ENCODE results near the gene TMEM240. TPM values are rescaled to one million over a fixed set of nuclear protein-coding genes. Genes with fewer than 3 reads are reported as not detected.
"Not testable (repeated sequence)": the region's sequence is repeated elsewhere in the genome, so short reads cannot be mapped to it uniquely, and the experiment has no call there.

Gene TMEM240
- total RNA-seq, 1 donor from 2014 or later = 7.0 TPM

DNA sequence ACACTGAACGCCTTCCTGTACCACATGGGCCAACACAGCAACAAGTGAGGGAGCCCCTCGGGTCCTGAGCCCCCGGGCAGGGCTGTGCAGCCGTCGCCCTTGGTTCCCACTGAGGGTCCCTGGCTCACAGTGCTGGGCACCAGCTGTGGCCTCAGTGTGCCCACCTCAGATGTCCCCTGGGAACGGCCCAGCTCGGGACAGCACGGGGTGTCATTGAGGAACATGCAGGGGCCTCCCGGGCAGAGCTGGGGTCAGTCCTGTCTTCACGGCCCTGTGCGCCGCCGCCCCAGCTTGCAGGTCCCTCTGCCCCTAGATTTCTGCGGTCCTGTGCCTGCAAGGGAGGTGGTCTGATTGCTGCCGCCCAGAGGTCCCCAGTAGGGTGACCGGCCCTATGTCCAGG lies 51.2 kb downstream of the TMEM240 start:
- Histone ChIP-seq H3K27ac (ENCODE audit: low read depth, low read length) (no peak overlapping the region), H3K9me3 (ENCODE audit: insufficient read depth, low read depth, low read length) (no peaks in the 10 kb centered on the region), H3K4me1 (ENCODE audit: insufficient read depth, low read length) (no peaks in the 10 kb centered on the region), H4K20me1 (ENCODE audit: insufficient read depth, low read length) (peaks cover 13% of the 10 kb centered on the region), H3K4me2 (ENCODE audit: low read length) (no peak overlapping the region), H2AFZ (ENCODE audit: low read depth, low read length) (no peak overlapping the region), H3K27me3 (ENCODE audit: insufficient read depth, low read length) (no peaks in the 10 kb centered on the region), H3K36me3 (ENCODE audit: insufficient read depth, low read length) (peaks cover 25% of the 10 kb centered on the region), H3K79me2 (ENCODE audit: insufficient read depth, low read length) (peaks cover 19% of the 10 kb centered on the region), H3K4me3 (ENCODE audit: insufficient read depth, low read depth, low read length) (no peak overlapping the region), H3K9ac (ENCODE audit: low read length) (no peak overlapping the region)
- Mint-ChIP-seq H3K4me3 (ENCODE audit: unreplicated experiment) (no peak overlapping the region), H3K27ac (ENCODE audit: unreplicated experiment) (no peak overlapping the region), H3K27me3 (ENCODE audit: low read depth, unreplicated experiment) (no peaks in the 10 kb centered on the region), H3K36me3 (ENCODE audit: low read depth, unreplicated experiment) (peaks cover 24% of the 10 kb centered on the region), H3K9me3 (ENCODE audit: unreplicated experiment) (peaks cover 2% of the 10 kb centered on the region), H3K4me1 (ENCODE audit: low read depth, unreplicated experiment) (no peaks in the 10 kb centered on the region)
- TF ChIP-seq, protein P1, sequence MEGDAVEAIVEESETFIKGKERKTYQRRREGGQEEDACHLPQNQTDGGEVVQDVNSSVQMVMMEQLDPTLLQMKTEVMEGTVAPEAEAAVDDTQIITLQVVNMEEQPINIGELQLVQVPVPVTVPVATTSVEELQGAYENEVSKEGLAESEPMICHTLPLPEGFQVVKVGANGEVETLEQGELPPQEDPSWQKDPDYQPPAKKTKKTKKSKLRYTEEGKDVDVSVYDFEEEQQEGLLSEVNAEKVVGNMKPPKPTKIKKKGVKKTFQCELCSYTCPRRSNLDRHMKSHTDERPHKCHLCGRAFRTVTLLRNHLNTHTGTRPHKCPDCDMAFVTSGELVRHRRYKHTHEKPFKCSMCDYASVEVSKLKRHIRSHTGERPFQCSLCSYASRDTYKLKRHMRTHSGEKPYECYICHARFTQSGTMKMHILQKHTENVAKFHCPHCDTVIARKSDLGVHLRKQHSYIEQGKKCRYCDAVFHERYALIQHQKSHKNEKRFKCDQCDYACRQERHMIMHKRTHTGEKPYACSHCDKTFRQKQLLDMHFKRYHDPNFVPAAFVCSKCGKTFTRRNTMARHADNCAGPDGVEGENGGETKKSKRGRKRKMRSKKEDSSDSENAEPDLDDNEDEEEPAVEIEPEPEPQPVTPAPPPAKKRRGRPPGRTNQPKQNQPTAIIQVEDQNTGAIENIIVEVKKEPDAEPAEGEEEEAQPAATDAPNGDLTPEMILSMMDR (IDR thresholded peaks at IDR 0.05; ENCODE audit: insufficient read depth, low read depth, low read length) = no peak
- no peak for TF ChIP-seq EZH2 (IDR thresholded peaks at IDR 0.05; ENCODE audit: insufficient read depth, low read length)
- DNase-seq (ENCODE audit: low read depth) (no peak), FAIRE-seq (no peak)

DNA sequence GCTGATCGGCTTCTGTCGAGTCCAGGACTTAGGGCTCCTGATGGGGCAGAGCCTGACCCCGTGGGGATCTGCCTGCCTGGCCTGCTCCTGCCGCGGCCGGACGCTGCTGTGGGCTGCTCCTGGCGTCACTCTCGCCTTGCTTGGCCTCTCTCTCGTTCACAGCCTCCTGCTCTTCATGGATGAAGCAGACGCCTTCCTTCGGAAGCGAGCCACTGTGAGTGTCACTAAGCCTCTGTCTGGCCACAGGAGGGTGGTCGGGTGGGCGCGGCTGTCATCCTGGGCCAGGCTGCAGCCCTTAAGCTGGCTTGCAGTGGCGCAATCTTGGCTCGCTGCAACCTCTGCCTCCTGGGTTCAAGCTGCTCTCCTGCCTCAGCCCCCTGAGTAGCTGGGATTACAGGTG lies 52.7 kb downstream of the TMEM240 start:
- Mint-ChIP-seq H3K9me3 (ENCODE audit: unreplicated experiment) (no peaks in the 10 kb centered on the region), H3K4me3 (ENCODE audit: unreplicated experiment) (no peak overlapping the region), H3K27me3 (ENCODE audit: low read depth, unreplicated experiment) (no peaks in the 10 kb centered on the region), H3K4me1 (ENCODE audit: low read depth, unreplicated experiment) (no peaks in the 10 kb centered on the region), H3K27ac (ENCODE audit: unreplicated experiment) (no peak overlapping the region), H3K36me3 (ENCODE audit: low read depth, unreplicated experiment) (peaks cover 17% of the 10 kb centered on the region)
- Histone ChIP-seq H3K9ac (ENCODE audit: low read length) (no peak overlapping the region), H3K36me3 (ENCODE audit: insufficient read depth, low read length) (peaks cover 22% of the 10 kb centered on the region), H3K4me2 (ENCODE audit: low read length) (no peak overlapping the region), H4K20me1 (ENCODE audit: insufficient read depth, low read length) (peaks cover 17% of the 10 kb centered on the region), H3K79me2 (ENCODE audit: insufficient read depth, low read length) (peaks cover 19% of the 10 kb centered on the region), H3K27me3 (ENCODE audit: insufficient read depth, low read length) (no peaks in the 10 kb centered on the region), H3K9me3 (ENCODE audit: insufficient read depth, low read depth, low read length) (no peaks in the 10 kb centered on the region), H2AFZ (ENCODE audit: low read depth, low read length) (no peak overlapping the region), H3K27ac (ENCODE audit: low read depth, low read length) (no peak overlapping the region), H3K4me3 (ENCODE audit: insufficient read depth, low read depth, low read length) (no peak overlapping the region), H3K4me1 (ENCODE audit: insufficient read depth, low read length) (no peaks in the 10 kb centered on the region)
- FAIRE-seq (no peak), DNase-seq (ENCODE audit: low read depth) (no peak)
- no peak for TF ChIP-seq EZH2 (IDR thresholded peaks at IDR 0.05; ENCODE audit: insufficient read depth, low read length)
- TF ChIP-seq, protein P1 (IDR thresholded peaks at IDR 0.05; ENCODE audit: insufficient read depth, low read depth, low read length) = no peak

DNA sequence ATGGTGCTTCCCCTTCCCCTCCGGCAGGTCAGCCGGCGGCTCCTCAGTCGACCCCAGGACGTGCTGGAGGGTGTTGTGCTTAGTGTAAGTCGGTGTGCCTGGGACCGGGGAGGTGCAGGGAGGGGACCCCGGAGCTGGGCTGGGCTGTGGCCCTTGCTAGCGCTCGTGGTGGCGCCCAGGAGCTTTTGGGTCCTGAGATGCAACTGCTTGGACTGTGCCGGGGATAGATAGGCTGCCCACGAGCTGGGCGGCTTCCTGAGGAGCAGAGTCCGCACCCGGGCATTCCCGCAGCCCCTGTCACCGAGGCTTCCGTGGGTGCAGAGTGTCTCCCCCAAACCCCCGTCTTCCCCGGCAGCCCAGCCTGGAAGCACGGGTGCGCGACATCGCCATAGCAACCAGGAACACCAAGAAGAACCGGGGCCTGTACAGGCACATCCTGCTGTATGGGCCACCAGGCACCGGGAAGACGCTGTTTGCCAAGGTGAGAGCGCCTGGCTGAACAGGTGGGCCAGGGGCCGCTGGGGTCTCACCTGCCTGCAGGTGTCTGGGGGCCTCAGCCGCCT lies 54.6 kb downstream of the TMEM240 start:
- not testable (repeated sequence) for H3K27me3 ChIP-seq (ENCODE audit: insufficient read depth, low read length); H3K4me2 ChIP-seq (ENCODE audit: low read length); H3K36me3 Mint-ChIP-seq (ENCODE audit: low read depth, unreplicated experiment); H3K27ac ChIP-seq (ENCODE audit: low read depth, low read length); H3K4me3 Mint-ChIP-seq (ENCODE audit: unreplicated experiment); H3K4me3 ChIP-seq (ENCODE audit: insufficient read depth, low read depth, low read length); H3K27ac Mint-ChIP-seq (ENCODE audit: unreplicated experiment); H3K9me3 Mint-ChIP-seq (ENCODE audit: unreplicated experiment); FAIRE-seq; H3K9me3 ChIP-seq (ENCODE audit: insufficient read depth, low read depth, low read length); H2AFZ ChIP-seq (ENCODE audit: low read depth, low read length); DNase-seq (ENCODE audit: low read depth); H3K27me3 Mint-ChIP-seq (ENCODE audit: low read depth, unreplicated experiment); H3K9ac ChIP-seq (ENCODE audit: low read length); H3K4me1 Mint-ChIP-seq (ENCODE audit: low read depth, unreplicated experiment); H3K4me1 ChIP-seq (ENCODE audit: insufficient read depth, low read length)
- H3K79me2 ChIP-seq (ENCODE audit: insufficient read depth, low read length) = peaks cover 11% of the 10 kb centered on the region
- H3K36me3 ChIP-seq (ENCODE audit: insufficient read depth, low read length) = peaks cover 18% of the 10 kb centered on the region
- H4K20me1 ChIP-seq (ENCODE audit: insufficient read depth, low read length) = peaks cover 17% of the 10 kb centered on the region

DNA sequence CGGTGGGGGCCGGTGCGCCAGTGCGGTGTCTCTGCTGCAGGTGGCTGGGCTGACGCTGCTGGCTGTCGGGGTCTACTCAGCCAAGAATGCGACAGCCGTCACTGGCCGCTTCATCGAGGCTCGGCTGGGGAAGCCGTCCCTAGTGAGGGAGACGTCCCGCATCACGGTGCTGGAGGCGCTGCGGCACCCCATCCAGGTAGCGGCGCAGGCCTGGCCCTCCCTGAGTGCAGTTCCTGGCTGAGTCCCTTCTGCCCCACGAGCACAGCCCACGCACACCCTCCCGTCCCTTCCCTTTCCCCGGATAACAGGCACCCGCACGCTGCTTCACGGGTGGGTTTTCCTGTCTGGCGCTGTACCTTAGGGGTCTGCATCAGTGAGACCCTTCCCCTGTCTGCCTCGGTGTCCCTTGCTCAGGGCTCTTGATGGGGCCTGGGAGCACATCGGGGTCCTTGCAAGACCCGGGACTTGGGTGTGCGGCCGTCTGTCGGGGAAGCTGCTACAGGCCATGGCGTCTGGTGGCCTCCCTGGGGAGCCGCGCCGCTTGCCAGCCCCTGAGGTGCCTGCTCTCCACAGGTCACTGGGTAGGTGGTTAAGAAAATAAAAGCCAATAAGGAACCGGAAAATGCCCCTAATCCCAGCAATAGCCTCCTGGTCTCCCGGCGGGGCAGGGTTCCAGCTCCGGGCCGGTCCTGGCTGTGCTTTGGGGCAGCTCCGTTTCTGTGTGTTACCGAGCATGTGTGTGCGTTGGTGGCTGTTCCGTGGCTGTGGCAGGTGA lies 55.3 kb downstream of the TMEM240 start:
- H3K9me3 Mint-ChIP-seq (ENCODE audit: unreplicated experiment); H3K27me3 ChIP-seq (ENCODE audit: insufficient read depth, low read length); DNase-seq (ENCODE audit: low read depth); H3K27ac Mint-ChIP-seq (ENCODE audit: unreplicated experiment); H3K4me1 Mint-ChIP-seq (ENCODE audit: low read depth, unreplicated experiment); H3K27ac ChIP-seq (ENCODE audit: low read depth, low read length); H3K4me3 Mint-ChIP-seq (ENCODE audit: unreplicated experiment); H3K4me3 ChIP-seq (ENCODE audit: insufficient read depth, low read depth, low read length); H3K4me2 ChIP-seq (ENCODE audit: low read length); H3K9me3 ChIP-seq (ENCODE audit: insufficient read depth, low read depth, low read length); FAIRE-seq; H3K79me2 ChIP-seq (ENCODE audit: insufficient read depth, low read length); H3K9ac ChIP-seq (ENCODE audit: low read length); H3K36me3 Mint-ChIP-seq (ENCODE audit: low read depth, unreplicated experiment); H3K4me1 ChIP-seq (ENCODE audit: insufficient read depth, low read length); H2AFZ ChIP-seq (ENCODE audit: low read depth, low read length); H3K27me3 Mint-ChIP-seq (ENCODE audit: low read depth, unreplicated experiment): not testable (repeated sequence)
- H4K20me1 ChIP-seq (ENCODE audit: insufficient read depth, low read length) = peaks cover 20% of the 10 kb centered on the region
- H3K36me3 ChIP-seq (ENCODE audit: insufficient read depth, low read length) = peaks cover 14% of the 10 kb centered on the region

Measured in astrocyte (in vitro differentiated cells and primary cell).